K562 (cell line): ENCODE data around the gene C19orf12. TPM values are rescaled to one million over a fixed set of nuclear protein-coding genes. Genes with fewer than 3 reads are reported as not detected.

Experiments
- ADNP ChIP-seq: fragments of 200-800 bp; sonication (Bioruptor generic); IDR thresholded peaks from 2 replicates; pipeline ENCODE4 v1.6.1; 2016; ENCODE audit warnings: missing genetic modification characterization, missing compliant biosample characterization
- CBX1 ChIP-seq: sonication (generic); IDR thresholded peaks from 2 replicates; pipeline ENCODE4 v1.6.1; 2016; ENCODE audit warnings: antibody characterized with exemption, low read depth, mild to moderate bottlenecking
- CHAMP1 ChIP-seq: fragments of 450-650 bp; IDR thresholded peaks from 2 replicates; pipeline ENCODE4 v1.6.1; 2016; ENCODE audit warnings: mild to moderate bottlenecking
- CLOCK ChIP-seq: fragments of 250-450 bp; sonication (Bioruptor Pico); IDR thresholded peaks from 2 replicates; pipeline ENCODE4 v1.4.0; 2020; ENCODE audit warnings: mild to moderate bottlenecking, moderate library complexity, borderline replicate concordance
- CREB3 ChIP-seq: fragments of 450-650 bp; conservative IDR thresholded peaks from 2 replicates; pipeline ENCODE4 v1.6.1; 2016; ENCODE audit warnings: missing genetic modification characterization, low read depth, mild to moderate bottlenecking, missing compliant biosample characterization, moderate library complexity
- CREB5 ChIP-seq: fragments of 250-450 bp; sonication (Bioruptor Pico); IDR thresholded peaks from 2 replicates; pipeline ENCODE4 v1.5.0; 2020; ENCODE audit warnings: mild to moderate bottlenecking
- FOXP1 ChIP-seq: sonication (generic); formaldehyde crosslinking; IDR thresholded peaks from 2 replicates; pipeline ENCODE4 v1.8.0; 2022; ENCODE audit warnings: mild to moderate bottlenecking, missing genetic modification reagents
- GTF2F1 ChIP-seq: IDR thresholded peaks from 2 replicates; pipeline ENCODE4 v1.6.1; 2011; ENCODE audit warnings: low read depth, low read length, improper control_type of control experiment
- HOMEZ ChIP-seq: fragments of 250-450 bp; sonication (Bioruptor Pico); IDR thresholded peaks from 2 replicates; pipeline ENCODE4 v1.4.0; 2020; ENCODE audit warnings: mild to moderate bottlenecking, moderate library complexity
- MLX ChIP-seq, 2 experiments: fragments of 450-650 bp in 1 of 2; sonication (generic) in 1 of 2; formaldehyde crosslinking; conservative IDR thresholded peaks; 2 replicates each; pipeline versions ENCODE4 v1.4.0 to v1.8.1; 2020 to 2022; ENCODE audit warnings: mild to moderate bottlenecking in 1 of 2, missing genetic modification reagents in 1 of 2
- MNT ChIP-seq, 2 experiments: fragments of 450-650 bp; conservative IDR thresholded peaks; 2 replicates each; pipeline ENCODE4 v1.6.1; 2017; ENCODE audit warnings: mild to moderate bottlenecking in 2 of 2, moderate library complexity in 2 of 2
- RFX5 ChIP-seq: IDR thresholded peaks from 2 replicates; pipeline ENCODE4 v1.6.1; 2011; ENCODE audit warnings: low read depth, mild to moderate bottlenecking, improper control_type of control experiment, low read length
- SUPT5H ChIP-seq: fragments of 450-650 bp; IDR thresholded peaks from 2 replicates; pipeline ENCODE4 v1.6.1; 2016
- ZNF707 ChIP-seq: fragments of 250-450 bp; sonication (Bioruptor Pico); conservative IDR thresholded peaks from 2 replicates; pipeline ENCODE4 v1.8.0; 2022; ENCODE audit warnings: inconsistent platforms, mild to moderate bottlenecking, moderate library complexity
- ZNF780A ChIP-seq: fragments of 250-450 bp; sonication (Bioruptor Pico); IDR thresholded peaks from 2 replicates; pipeline ENCODE4 v1.5.0; 2021; ENCODE audit warnings: mild to moderate bottlenecking
- polyA plus RNA-seq, 8 experiments: library from polyadenylated mRNA; depleted of rRNA in 4 of 8; stranded (reverse) in 5 of 8; unstranded in 3 of 8; fragments of >200 nt; fragmentation: Nextera tagmentation in 2 of 8; fragmentation: Illumina TruSeq in 1 of 8; extraction: Ambion mirVana in 2 of 8; extraction: Trizol in 1 of 8; gene quantifications; 2 replicates each; pipeline versions ENCODE4 v1.2.1 to v1.2.3, GENCODE V29; 2011 to 2014; ENCODE audit warnings: inconsistent platforms in 1 of 8, missing spikeins in 1 of 8
- total RNA-seq, 7 experiments: library from RNA; depleted of rRNA in 6 of 7; stranded (reverse); fragments of >200 nt in 6 of 7; fragmentation: Illumina TruSeq in 2 of 7; extraction: Trizol in 2 of 7; gene quantifications; 2 replicates each; pipeline versions ENCODE4 v1.2.1 to v1.2.3, GENCODE V29; 2011 to 2021; ENCODE audit warnings: low replicate concordance in 1 of 7

The C19orf12 gene
- total and polyA plus RNA-seq, 9 of the 15 experiments (the other 6 are each of a cell fraction or from before 2014, with no cell fraction given) = 1.9 to 14.5 (median 10.2) TPM

- no peak for TF ChIP-seq MLX (CRISPR knock-in tag; conservative IDR thresholded peaks at IDR 0.05)
- no peak for TF ChIP-seq GTF2F1
- no peak for TF ChIP-seq MNT (conservative IDR thresholded peaks at IDR 0.05)
- TF ChIP-seq CHAMP1 = no peak
- no peak for TF ChIP-seq ZNF707 (CRISPR knock-in tag)
- TF ChIP-seq CLOCK (CRISPR knock-in tag) = no peak
- TF ChIP-seq HOMEZ (CRISPR knock-in tag) = no peak
- no peak for TF ChIP-seq RFX5
- no peak for TF ChIP-seq ADNP (tag)
- TF ChIP-seq CREB3 (tag) = no peak; the same call in 1 of the 2 replicates
- no peak for TF ChIP-seq CREB5 (CRISPR knock-in tag)
- no peak for TF ChIP-seq ZNF780A (CRISPR knock-in tag)
- no peak for TF ChIP-seq CBX1
- TF ChIP-seq FOXP1 = no peak
- no peak for TF ChIP-seq SUPT5H
Observed at GRCh38 chr19:29687244-29687896, 27.7 kb downstream of the C19orf12 start (continued).
